ENCODE data around the gene KDM4C. TPM values are rescaled to one million over a fixed set of nuclear protein-coding genes. Genes with fewer than 3 reads are reported as not detected.

Gene KDM4C
- total RNA-seq, 1 donor from 2014 or later, result 14.2 TPM

- ATAC-seq (no peak), DNase-seq (no peak)
- intact Hi-C loops (cut with micrococcal nuclease), result no loop called here
Observed at GRCh38 chr9:7097040-7097715, 339.4 kb downstream of the KDM4C start.

GRCh38 chr9:7097785-7098752 is 340.3 kb downstream of the KDM4C start:
- no peak for ATAC-seq

GRCh38 chr9:7103367-7103766 is 345.6 kb downstream of the KDM4C start:
- DNase-seq, result no peak
- ATAC-seq, result no peak
- intact Hi-C loops (cut with micrococcal nuclease), result no loop called here

More at GRCh38 chr9:7097785-7098752, 340.3 kb downstream of the KDM4C start:
- intact Hi-C loops (cut with micrococcal nuclease), result no loop called here
- DNase-seq, result no peak

GRCh38 chr9:7103771-7104170 is 346.0 kb downstream of the KDM4C start:
- ATAC-seq, result no peak
- intact Hi-C loops (cut with micrococcal nuclease), result no loop called here
- DNase-seq, result no peak

DNA sequence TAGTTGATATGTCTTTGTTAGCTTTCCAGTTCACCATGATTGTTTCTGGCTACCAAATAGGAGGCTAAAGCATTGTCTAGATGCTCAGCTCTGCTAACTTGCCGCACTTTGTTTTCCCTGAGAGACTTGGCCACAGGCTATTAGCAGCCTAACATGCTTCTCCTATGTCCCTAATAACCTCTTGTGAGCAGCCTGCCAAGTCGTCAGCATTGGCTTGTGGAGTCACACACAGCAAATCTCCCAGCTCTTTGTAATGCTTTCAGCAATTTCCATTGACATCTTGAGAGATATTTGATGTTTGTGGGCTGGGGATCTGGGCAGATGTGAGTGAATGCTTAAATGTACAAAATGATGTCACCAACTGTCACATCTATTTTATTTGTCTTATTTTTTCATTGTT is 346.9 kb downstream of the KDM4C start:
- intact Hi-C loops (cut with micrococcal nuclease), result no loop called here
- DNase-seq, result peak; percentile 42

DNA sequence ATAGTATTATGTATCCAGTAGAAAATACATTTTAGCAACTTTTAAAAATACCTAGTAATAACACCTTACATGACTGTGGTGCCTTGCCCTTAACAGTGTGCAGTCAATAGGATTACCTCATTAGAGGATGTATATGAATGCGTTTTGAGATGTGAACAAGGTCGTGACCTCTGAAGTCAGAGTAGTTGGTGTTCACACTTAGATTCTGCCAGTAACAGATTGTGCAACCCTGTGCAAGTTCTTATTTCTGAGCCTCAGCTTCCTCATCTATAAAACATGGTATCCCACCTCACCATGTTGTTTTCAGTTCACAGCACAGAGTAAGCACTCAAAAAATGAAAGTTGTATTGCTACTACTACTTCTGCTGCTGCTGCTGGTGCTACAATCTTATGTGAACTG is 347.3 kb downstream of the KDM4C start:
- intact Hi-C loops (cut with micrococcal nuclease), result no loop called here
- DNase-seq (no peak), ATAC-seq (peak; percentile 14)

More for the DNA sequence above, 346.9 kb downstream of the KDM4C start:
- peak; percentile 86 for ATAC-seq

GRCh38 chr9:7108936-7109335 is 351.2 kb downstream of the KDM4C start:
- no peak for DNase-seq
- intact Hi-C loops (cut with micrococcal nuclease), result no loop called here
- no peak for ATAC-seq

- DNase-seq (no peak), ATAC-seq (no peak)
- intact Hi-C loops (cut with micrococcal nuclease), result no loop called here
Observed at GRCh38 chr9:7111413-7111812, 353.6 kb downstream of the KDM4C start.

DNA sequence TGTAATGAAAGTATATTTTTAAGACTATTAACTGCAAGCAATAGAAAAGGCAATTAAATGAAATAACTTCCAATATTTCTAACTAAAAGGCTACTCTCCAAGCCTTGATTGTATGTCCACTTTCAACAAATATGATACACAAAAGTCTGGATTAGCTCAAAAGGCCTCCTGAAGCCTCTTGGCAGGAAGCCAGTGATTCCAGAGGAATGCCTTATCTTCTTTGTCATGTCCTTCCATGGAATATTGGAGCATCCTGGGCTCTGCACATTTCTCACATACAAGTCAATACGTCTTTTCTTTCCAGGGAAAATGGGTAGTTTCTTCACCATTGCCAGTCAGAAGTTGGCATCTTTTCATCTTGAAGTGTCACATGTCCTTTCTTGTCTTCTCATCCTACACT is 357.8 kb downstream of the KDM4C start:
- intact Hi-C loops (cut with micrococcal nuclease), result no loop called here
- DNase-seq (no peak), ATAC-seq (no peak)

GRCh38 chr9:7117676-7118561 is 360.1 kb downstream of the KDM4C start:
- ATAC-seq (no peak), DNase-seq (no peak)
- intact Hi-C loops (cut with micrococcal nuclease), result no loop called here

GRCh38 chr9:7118633-7119032 is 360.9 kb downstream of the KDM4C start:
- DNase-seq, result no peak
- intact Hi-C loops (cut with micrococcal nuclease), result no loop called here
- no peak for ATAC-seq

GRCh38 chr9:7119612-7120011 is 361.8 kb downstream of the KDM4C start:
- DNase-seq (no peak), ATAC-seq (no peak)
- intact Hi-C loops (cut with micrococcal nuclease), result no loop called here

- DNase-seq (no peak), ATAC-seq (no peak)
- intact Hi-C loops (cut with micrococcal nuclease), result no loop called here
Observed at GRCh38 chr9:7121055-7121454, 363.3 kb downstream of the KDM4C start.

DNA sequence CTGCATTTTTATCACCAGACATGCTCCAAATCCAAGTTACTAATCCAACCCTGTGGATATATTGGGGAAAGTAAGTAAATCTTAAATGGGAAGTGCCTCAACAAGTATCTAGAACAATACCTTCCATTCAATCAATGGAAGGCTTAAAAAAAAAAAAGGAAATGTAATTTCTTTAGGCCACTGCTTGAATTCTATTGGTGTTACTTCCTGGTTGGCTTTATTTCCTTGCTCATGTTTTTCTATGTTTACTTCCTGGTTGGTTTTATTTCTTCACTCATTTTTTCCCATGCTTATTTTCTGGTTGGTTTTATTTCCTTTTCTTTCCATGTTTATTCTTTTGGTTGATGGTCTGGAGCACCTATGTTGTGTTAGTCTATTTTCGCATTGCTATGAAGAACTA is 363.9 kb downstream of the KDM4C start:
- ATAC-seq, result no peak
- no peak for DNase-seq
- intact Hi-C loops (cut with micrococcal nuclease), result no loop called here

GRCh38 chr9:7123743-7124142 is 366.0 kb downstream of the KDM4C start:
- DNase-seq (no peak), ATAC-seq (no peak)
- intact Hi-C loops (cut with micrococcal nuclease), result no loop called here

DNA sequence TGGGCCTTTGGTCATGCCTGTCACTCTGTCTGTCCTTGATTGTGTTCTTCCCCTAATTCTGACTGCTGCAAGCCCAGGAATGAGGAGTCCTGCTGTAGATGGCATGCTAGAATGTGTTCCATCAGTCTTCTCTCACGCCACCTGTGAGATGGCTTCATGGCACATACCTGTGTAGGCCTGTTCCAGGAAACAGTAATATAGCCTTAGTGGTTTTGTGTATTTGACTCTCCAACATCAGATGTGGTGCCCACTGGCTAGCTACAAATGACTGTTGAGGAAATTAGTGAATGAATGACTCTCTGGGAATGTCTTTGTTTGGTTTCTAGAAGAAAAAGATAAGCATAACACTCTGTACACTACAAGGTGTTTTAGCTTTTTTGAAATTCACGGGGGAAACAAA is 367.5 kb downstream of the KDM4C start:
- DNase-seq (no peak), ATAC-seq (no peak)
- intact Hi-C loops (cut with micrococcal nuclease), result no loop called here

- DNase-seq (no peak), ATAC-seq (no peak)
- intact Hi-C loops (cut with micrococcal nuclease), result no loop called here
Observed at GRCh38 chr9:7129391-7129790, 371.6 kb downstream of the KDM4C start.

GRCh38 chr9:7130266-7130820 is 372.6 kb downstream of the KDM4C start:
- no peak for ATAC-seq
- DNase-seq, result no peak
- intact Hi-C loops (cut with micrococcal nuclease), result loop anchor here (5.0 kb wide), 1 partner anchor 73 kb away; no protein-coding TSS in a partner anchor

- intact Hi-C loops (cut with micrococcal nuclease), result loop anchor here (5.0 kb wide), 1 partner anchor 75 kb away; no protein-coding TSS in a partner anchor
- DNase-seq (no peak), ATAC-seq (no peak)
Observed at GRCh38 chr9:7132605-7133004, 374.8 kb downstream of the KDM4C start.

All from left ventricle myocardium superior (tissue), 1 donor.